Measurements from ENCODE around the gene ABR.

Gene ABR

GRCh38 chr17:980406-981291 is 199.1 kb downstream of the ABR start:
- H3K27ac ChIP-seq = no peak overlapping the region
- H3K36me3 ChIP-seq (replicated peaks) = no peaks in the 10 kb centered on the region
- H3K4me3 ChIP-seq (ENCODE audit: low read depth, low read length) = peak overlapping the region; percentile 56
- peak; percentile 82 for TF ChIP-seq CTCF (IDR thresholded peaks at IDR 0.05; ENCODE audit: low read depth, low read length, missing control alignments)
- H3K27me3 ChIP-seq (replicated peaks) = no peaks in the 10 kb centered on the region
- in situ Hi-C loops (cut with HindIII; ENCODE audit: low pct_ligation_motif_present, low sequenced_read_pairs) = loop anchor here (25.0 kb wide), 1 partner anchor 193 kb away; the partner anchor contains the start of genes GLOD4 and MRM3
- DNase-seq = peak; percentile 72

DNA sequence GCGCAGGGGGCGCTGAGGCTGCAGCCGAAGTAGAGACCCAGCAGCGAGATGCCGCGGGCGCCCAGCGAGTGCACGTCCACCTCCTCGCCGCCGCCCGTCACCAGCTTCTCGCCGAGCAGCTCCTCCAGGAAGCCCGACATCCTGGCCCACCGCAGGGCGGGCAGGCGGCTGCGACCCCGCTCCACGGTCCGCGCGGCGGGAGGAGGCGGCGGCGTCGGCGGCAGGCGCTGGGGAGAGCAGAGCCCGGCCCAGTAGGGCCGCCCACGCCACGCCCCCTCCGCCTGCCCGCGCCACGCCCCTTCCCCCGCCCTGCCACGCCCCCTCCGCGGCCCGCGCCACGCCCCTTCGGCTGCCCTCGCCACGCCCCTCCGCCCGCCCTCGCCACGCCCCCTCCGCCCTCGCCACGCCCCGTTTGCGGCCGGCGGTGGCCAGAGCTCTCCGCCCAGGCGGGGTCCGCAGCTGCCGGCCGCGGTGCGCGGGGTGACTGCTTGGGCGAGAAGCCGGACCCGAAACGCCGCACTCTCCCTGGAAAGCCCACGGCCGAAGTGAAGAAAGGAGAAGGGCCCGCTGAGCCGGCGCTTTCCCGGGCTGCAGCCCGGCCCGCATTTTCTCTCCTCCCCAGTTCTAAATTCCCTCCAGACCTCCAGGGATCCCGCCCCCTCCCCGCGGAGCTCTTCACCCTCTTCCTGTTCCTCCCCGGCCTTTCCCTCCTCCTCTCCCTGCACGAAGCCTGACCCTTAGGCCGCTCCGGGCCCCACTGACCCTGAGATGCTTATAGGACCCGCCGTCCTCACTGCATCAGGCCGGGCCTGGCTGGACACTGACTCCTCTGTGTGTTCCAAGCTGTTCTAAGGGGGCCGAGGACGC is 200.0 kb downstream of the ABR start, which contains the start of gene NXN:
NXN (minus strand) TSS at position 238 of the 867 bp plus-strand sequence.
- in situ Hi-C loops (cut with HindIII; ENCODE audit: low pct_ligation_motif_present, low sequenced_read_pairs) = loop anchor here (25.0 kb wide), 1 partner anchor 192 kb away; the partner anchor contains the start of genes GLOD4 and MRM3
- peak within 1 kb of the TSS; percentile 60 for H3K4me3 ChIP-seq (ENCODE audit: low read depth, low read length)
- no peaks in the 10 kb centered on the region for H3K27me3 ChIP-seq (replicated peaks)
- H3K36me3 ChIP-seq (replicated peaks) = no peaks in the 10 kb centered on the region
- peak; percentile 42 for TF ChIP-seq CTCF (IDR thresholded peaks at IDR 0.05; ENCODE audit: low read depth, low read length, missing control alignments)
- peak; percentile 49 for DNase-seq
- no peak within 1 kb of the TSS for H3K27ac ChIP-seq

GRCh38 chr17:979212-979538 is 200.6 kb downstream of the ABR start:
- no peak for TF ChIP-seq CTCF (IDR thresholded peaks at IDR 0.05; ENCODE audit: low read depth, low read length, missing control alignments)
- Histone ChIP-seq H3K27ac (no peak overlapping the region), H3K36me3 (replicated peaks) (no peaks in the 10 kb centered on the region), H3K4me3 (ENCODE audit: low read depth, low read length) (peak overlapping the region; percentile 60), H3K27me3 (replicated peaks) (no peaks in the 10 kb centered on the region)
- DNase-seq = no peak
- in situ Hi-C loops (cut with HindIII; ENCODE audit: low pct_ligation_motif_present, low sequenced_read_pairs) = loop anchor here (25.0 kb wide), 1 partner anchor 192 kb away; the partner anchor contains the start of genes GLOD4 and MRM3

GRCh38 chr17:978103-979093 is 201.4 kb downstream of the ABR start:
- TF ChIP-seq CTCF (IDR thresholded peaks at IDR 0.05; ENCODE audit: low read depth, low read length, missing control alignments) = no peak
- in situ Hi-C loops (cut with HindIII; ENCODE audit: low pct_ligation_motif_present, low sequenced_read_pairs) = loop anchor here (25.0 kb wide), 1 partner anchor 191 kb away; the partner anchor contains the start of genes GLOD4 and MRM3
- no peak for DNase-seq
- Histone ChIP-seq H3K27me3 (replicated peaks) (no peaks in the 10 kb centered on the region), H3K4me3 (ENCODE audit: low read depth, low read length) (peak overlapping the region; percentile 56), H3K36me3 (replicated peaks) (no peaks in the 10 kb centered on the region), H3K27ac (no peak overlapping the region)

- no peak overlapping the region for H3K27ac ChIP-seq
- H3K27me3 ChIP-seq (replicated peaks) = no peaks in the 10 kb centered on the region
- no peaks in the 10 kb centered on the region for H3K36me3 ChIP-seq (replicated peaks)
- no peak overlapping the region for H3K4me3 ChIP-seq (ENCODE audit: low read depth, low read length)
- no peak for TF ChIP-seq CTCF (IDR thresholded peaks at IDR 0.05; ENCODE audit: low read depth, low read length, missing control alignments)
- in situ Hi-C loops (cut with HindIII; ENCODE audit: low pct_ligation_motif_present, low sequenced_read_pairs) = loop anchor here (25.0 kb wide), 1 partner anchor 190 kb away; the partner anchor contains the start of genes GLOD4 and MRM3
- DNase-seq = no peak
Observed at GRCh38 chr17:977166-977565, 202.6 kb downstream of the ABR start.

Measured in brain microvascular endothelial cell (primary cell).